Endothelial cell of umbilical vein (primary cell): ENCODE measurements around the gene FAM53B. TPM values are rescaled to one million over a fixed set of nuclear protein-coding genes. Genes with fewer than 3 reads are reported as not detected.

Experiments
- BruUV-seq: library from RNA; stranded (reverse); fragments of 400-500 nt; replicated peaks from 2 replicates; lab custom pipeline; 2021; lab: Mats Ljungman, UMichigan
- CTCF ChIA-PET: fragments of 300-600, 350-600 bp; sonication (Branson Sonifier 250); formaldehyde crosslinking; loops from one replicate; lab custom pipeline; 2021; ENCODE audit warnings: antibody characterized with exemption, inconsistent platforms; lab: Charles Lee
- POLR2A ChIA-PET: fragments of 300-600, 350-600 bp; sonication (Branson Sonifier 250); formaldehyde crosslinking; loops from one replicate; lab custom pipeline; 2021; ENCODE audit warnings: antibody characterized with exemption, inconsistent platforms; lab: Charles Lee
- DNase-seq: peaks from one replicate; pipeline ENCODE4 v3.0.0-alpha.2; 2011; ENCODE audit warnings: low read depth, low spot score
- FAIRE-seq: peaks from 2 replicates; lab custom pipeline; 2011; peaks lifted over from hg19 to GRCh38; lab: Jason Lieb, UNC
- H2AFZ ChIP-seq: 2 replicates; pipeline ENCODE4 v1.6.0; 2012; ENCODE audit warnings: low read depth, low read length, control low read depth, inconsistent platforms
- H3K27ac ChIP-seq: 2 replicates; pipeline ENCODE4 v1.5.1; 2011; ENCODE audit warnings: low read depth, mild to moderate bottlenecking, control low read depth, low read length, moderate library complexity; ENCODE audit not compliant: insufficient read depth
- H3K27me3 ChIP-seq, 2 experiments: 2 replicates each; pipeline versions ENCODE4 v1.6.0 to v1.6.1; 2011; ENCODE audit warnings: low read length in 2 of 2, mixed read lengths in 1 of 2; ENCODE audit not compliant: control insufficient read depth in 2 of 2, insufficient read depth in 2 of 2
- H3K36me3 ChIP-seq, 2 experiments: 2 replicates in 1 of 2; 3 replicates in 1 of 2; pipeline ENCODE4 v1.5.1; 2011; ENCODE audit warnings: low read length in 2 of 2, mild to moderate bottlenecking in 1 of 2, moderate library complexity in 1 of 2; ENCODE audit not compliant: control insufficient read depth in 2 of 2, insufficient read depth in 2 of 2; ENCODE audit errors: extremely low read depth in 1 of 2
- H3K4me1 ChIP-seq: 3 replicates; pipeline ENCODE4 v1.5.1; 2011; ENCODE audit warnings: mild to moderate bottlenecking, low read length; ENCODE audit not compliant: control insufficient read depth, insufficient read depth; ENCODE audit errors: extremely low read depth
- H3K4me2 ChIP-seq: 2 replicates; pipeline ENCODE4 v1.6.1; 2011; ENCODE audit warnings: low read length, control low read depth, mixed read lengths; ENCODE audit not compliant: insufficient read depth
- H3K4me3 ChIP-seq, 3 experiments: fragments of 200-600 bp in 1 of 3; sonication (generic), shearing (Covaris generic) in 1 of 3; replicated peaks in 1 of 3; 2 replicates each; pipeline ENCODE4 v1.5.1; 2011 to 2016; ENCODE audit warnings: control low read depth in 3 of 3, low read length in 3 of 3, mild to moderate bottlenecking in 2 of 3, inconsistent platforms in 1 of 3, low read depth in 1 of 3, moderate library complexity in 1 of 3; ENCODE audit not compliant: insufficient read depth in 1 of 3
- H3K79me2 ChIP-seq: 2 replicates; pipeline ENCODE4 v1.6.0; 2012; ENCODE audit warnings: low read length, inconsistent platforms; ENCODE audit not compliant: control insufficient read depth, insufficient read depth
- H3K9ac ChIP-seq: replicated peaks from 2 replicates; pipeline ENCODE3; 2011; ENCODE audit warnings: low read length, control low read depth; ENCODE audit not compliant: insufficient read depth; ENCODE audit errors: extremely low read depth
- H3K9me1 ChIP-seq: replicated peaks from 3 replicates; pipeline ENCODE4 v1.6.0; 2011; ENCODE audit warnings: mild to moderate bottlenecking, low read length; ENCODE audit not compliant: control insufficient read depth, insufficient read depth; ENCODE audit errors: extremely low read depth
- H3K9me3 ChIP-seq: replicated peaks from 2 replicates; pipeline ENCODE4 v1.5.1; 2012; ENCODE audit warnings: low read length, inconsistent platforms; ENCODE audit not compliant: control insufficient read depth, insufficient read depth
- H4K20me1 ChIP-seq: replicated peaks from 2 replicates; pipeline ENCODE3; 2011; ENCODE audit warnings: mild to moderate bottlenecking, low read length; ENCODE audit not compliant: control insufficient read depth, insufficient read depth; ENCODE audit errors: extremely low read depth
- GATA2 ChIP-seq: IDR thresholded peaks from 2 replicates; pipeline ENCODE4 v1.7.0; 2011; ENCODE audit warnings: low read depth, mild to moderate bottlenecking, moderate library complexity, mixed read lengths, low read length; ENCODE audit not compliant: insufficient read length, insufficient read depth
- MAX ChIP-seq: IDR thresholded peaks from 2 replicates; pipeline ENCODE4 v1.6.1; 2011; ENCODE audit not compliant: insufficient read depth, insufficient read length
- MYC ChIP-seq: IDR thresholded peaks from one replicate; pipeline ENCODE4 v1.6.1; 2011; ENCODE audit warnings: mild to moderate bottlenecking, low read depth, low read length
- POLR2AphosphoS5 ChIP-seq: IDR thresholded peaks from 2 replicates; pipeline ENCODE4 v1.6.1; 2012; ENCODE audit warnings: low read depth, mild to moderate bottlenecking, control low read depth, low read length, moderate library complexity; ENCODE audit not compliant: insufficient read depth
- dilution Hi-C: fragments of 300-500 bp; cut with MboI; formaldehyde crosslinking; loops from one replicate; pipeline ENCODE4 v1.15.0; 2019; ENCODE audit warnings: low sequenced_read_pairs; ENCODE audit not compliant: extremely low pct_ligation_motif_present
- intact Hi-C: fragments of 100-400 bp; cut with micrococcal nuclease; formaldehyde crosslinking; loops from one replicate; pipeline ENCODE4 v1.10.0; 2022
- polyA plus RNA-seq, 4 experiments: library from polyadenylated mRNA; depleted of rRNA in 3 of 4; stranded (reverse) in 3 of 4; unstranded in 1 of 4; fragments of >200 nt; gene quantifications; 2 replicates each; pipeline versions ENCODE4 v1.2.1 to v1.2.3, GENCODE V29; 2011 to 2012; ENCODE audit warnings: missing spikeins in 1 of 4
- total RNA-seq: library from RNA; stranded (reverse); gene quantifications from 2 replicates; pipeline ENCODE4 v1.2.3, GENCODE V29; 2021
- TF ChIP-seq, protein P1 (sequence below), 2 donors: IDR thresholded peaks; 1 replicate in 1 of 2; 2 replicates in 1 of 2; pipeline ENCODE4 v1.5.1; 2011; ENCODE audit warnings: low read length in 2 of 2, mild to moderate bottlenecking in 2 of 2, moderate library complexity in 2 of 2, control low read depth in 1 of 2, inconsistent platforms in 1 of 2, low read depth in 1 of 2; ENCODE audit not compliant: insufficient read depth in 1 of 2; ENCODE audit errors: extremely low read depth in 1 of 2

Gene FAM53B
- total and polyA plus RNA-seq, 2 donors (not counting 3 experiments of a cell fraction or from before 2014, with no cell fraction given), result 8.5 to 21.1 TPM

DNA sequence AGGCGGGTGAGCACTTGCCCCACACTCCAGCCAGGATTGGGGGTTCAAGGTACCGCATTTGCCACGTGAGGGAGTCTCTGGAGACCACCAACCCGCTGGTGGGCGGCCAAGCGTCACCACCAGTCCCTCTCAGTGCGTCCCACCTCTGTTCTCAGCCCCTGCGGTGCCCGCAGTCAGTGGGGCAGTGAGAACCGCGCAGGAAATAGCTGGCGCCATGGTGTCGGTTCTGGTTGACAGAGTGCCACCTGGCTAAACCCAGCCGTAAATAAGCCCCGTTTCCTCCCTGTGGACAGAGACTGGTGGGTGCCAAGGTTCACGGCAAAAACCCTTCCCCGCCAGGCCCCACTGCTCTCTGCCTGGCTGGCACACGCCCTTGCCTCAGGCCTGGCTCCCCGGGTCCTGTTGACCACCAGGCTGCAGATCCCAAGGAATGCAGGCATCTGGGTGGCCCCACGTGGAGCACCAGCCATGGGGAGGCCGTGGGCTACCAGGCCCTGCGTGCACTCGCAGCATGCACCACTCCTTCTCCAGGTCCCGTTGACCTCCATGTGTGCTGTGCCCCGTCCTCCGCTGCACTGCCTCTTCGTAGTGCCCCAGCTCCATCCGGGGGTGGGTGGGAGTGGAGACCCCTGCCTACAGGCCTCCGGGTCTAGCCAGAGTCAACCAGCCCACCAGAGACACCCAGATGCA is 142.6 kb downstream of the FAM53B start:
- Histone ChIP-seq H3K9me1 (no peaks in the 10 kb centered on the region), H3K27me3 (no peaks in the 10 kb centered on the region), H3K9ac (no peak overlapping the region), H3K4me3 (no peak overlapping the region), H3K36me3 (no peaks in the 10 kb centered on the region), H3K27ac (no peak overlapping the region), H3K9me3 (no peaks in the 10 kb centered on the region), H3K4me1 (no peaks in the 10 kb centered on the region), H3K4me2 (no peak overlapping the region), H2AFZ (no peak overlapping the region), H4K20me1 (no peaks in the 10 kb centered on the region), H3K79me2 (no peaks in the 10 kb centered on the region)
- POLR2A ChIA-PET, result no interaction called here
- intact Hi-C loops, result loop anchor here (10.0 kb wide), 1 partner anchor 1597 kb away; the partner anchor contains the start of genes ACADSB and IKZF5
- no TSS peak for BruUV-seq
- CTCF ChIA-PET, result interaction anchor here (1.4 to 3.4 kb wide), 2 partner anchors 71 to 140 kb away, joined by 3 to 12 read pairs; no protein-coding TSS in a partner anchor
- no peak for TF ChIP-seq MAX
- TF ChIP-seq MYC, result no peak
- TF ChIP-seq, protein P1, sequence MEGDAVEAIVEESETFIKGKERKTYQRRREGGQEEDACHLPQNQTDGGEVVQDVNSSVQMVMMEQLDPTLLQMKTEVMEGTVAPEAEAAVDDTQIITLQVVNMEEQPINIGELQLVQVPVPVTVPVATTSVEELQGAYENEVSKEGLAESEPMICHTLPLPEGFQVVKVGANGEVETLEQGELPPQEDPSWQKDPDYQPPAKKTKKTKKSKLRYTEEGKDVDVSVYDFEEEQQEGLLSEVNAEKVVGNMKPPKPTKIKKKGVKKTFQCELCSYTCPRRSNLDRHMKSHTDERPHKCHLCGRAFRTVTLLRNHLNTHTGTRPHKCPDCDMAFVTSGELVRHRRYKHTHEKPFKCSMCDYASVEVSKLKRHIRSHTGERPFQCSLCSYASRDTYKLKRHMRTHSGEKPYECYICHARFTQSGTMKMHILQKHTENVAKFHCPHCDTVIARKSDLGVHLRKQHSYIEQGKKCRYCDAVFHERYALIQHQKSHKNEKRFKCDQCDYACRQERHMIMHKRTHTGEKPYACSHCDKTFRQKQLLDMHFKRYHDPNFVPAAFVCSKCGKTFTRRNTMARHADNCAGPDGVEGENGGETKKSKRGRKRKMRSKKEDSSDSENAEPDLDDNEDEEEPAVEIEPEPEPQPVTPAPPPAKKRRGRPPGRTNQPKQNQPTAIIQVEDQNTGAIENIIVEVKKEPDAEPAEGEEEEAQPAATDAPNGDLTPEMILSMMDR (IDR thresholded peaks at IDR 0.05; ENCODE audit: extremely low read depth in 1 of 2, insufficient read depth in 1 of 2, low read depth in 1 of 2, low read length in 2 of 2), result no peak
- TF ChIP-seq GATA2, result no peak
- TF ChIP-seq POLR2AphosphoS5, result no peak
- dilution Hi-C loops, result no loop called here
- DNase-seq (no peak), FAIRE-seq (no peak)
